Mucosa of descending colon (tissue), 3 donors: ENCODE data around the gene ZZZ3. TPM values are rescaled to one million over a fixed set of nuclear protein-coding genes. Genes with fewer than 3 reads are reported as not detected.

Experiments used
- ATAC-seq: fragments of 200-7000 bp; cut with Tn5 transposase; one replicate; pipeline ENCODE4 v1.9.1; 2020; ENCODE audit warnings: mild to moderate bottlenecking, moderate library complexity
- DNase-seq, 3 donors: peaks; one replicate each; pipeline ENCODE4 v3.0.0-alpha.2; 2020
- H3K36me3 ChIP-seq: fragments of 200-600 bp; one replicate; pipeline ENCODE4 v1.8.0; 2021; ENCODE audit warnings: low read depth, mild to moderate bottlenecking
- H3K4me1 ChIP-seq: fragments of 200-600 bp; one replicate; pipeline ENCODE4 v1.8.0; 2021; ENCODE audit warnings: low read depth, mild to moderate bottlenecking
- H3K4me3 ChIP-seq: fragments of 200-600 bp; one replicate; pipeline ENCODE4 v1.8.0; 2021; ENCODE audit warnings: mild to moderate bottlenecking
- H3K9me3 ChIP-seq: fragments of 200-600 bp; one replicate; pipeline ENCODE4 v1.8.0; 2021; ENCODE audit warnings: mild to moderate bottlenecking
- CTCF ChIP-seq: fragments of 200-600 bp; IDR thresholded peaks from one replicate; pipeline ENCODE4 v1.8.0; 2022; ENCODE audit warnings: antibody characterized with exemption, mild to moderate bottlenecking
- intact Hi-C, 2 donors: fragments of 100-400 bp; cut with DNase I in 1 of 2; cut with micrococcal nuclease in 1 of 2; formaldehyde crosslinking; loops; one replicate each; pipeline versions ENCODE4 v1.11.0 to v1.11.1; 2022; cut with DNase I, micrococcal nuclease
- total RNA-seq, 3 donors: library from RNA; stranded (reverse); fragmentation: NEBNext Ultra II Directional in 2 of 3; extraction: Animal tissue kit (Norgen Biotek cat#: 25700) in 2 of 3; gene quantifications; one replicate each; pipeline versions ENCODE4 v1.2.1 to v1.2.4, GENCODE V29; 2021 to 2023
- donor health status: DM: no; HTN: no; CAD: no; lungs with moderate emphysema.
- donor health status: DM: no; HTN: no; CAD: no.
- donor health status: DM: no; HTN: yes; CAD: no.

Gene ZZZ3
- total RNA-seq, 3 donors from 2014 or later = 29.8 to 58.2 (median 37.0) TPM

GRCh38 chr1:77668924-77669449, 13.5 kb downstream of the ZZZ3 start:
- no peak for TF ChIP-seq CTCF
- H3K36me3 ChIP-seq = no peaks in the 10 kb centered on the region
- no peaks in the 10 kb centered on the region for H3K9me3 ChIP-seq
- no peak for DNase-seq
- ATAC-seq = no peak
- no peak overlapping the region for H3K4me3 ChIP-seq
- intact Hi-C loops = no loop called here
- H3K4me1 ChIP-seq = peaks cover 8% of the 10 kb centered on the region

- no peak for DNase-seq
- Histone ChIP-seq H3K4me3 (no peak overlapping the region), H3K4me1 (peaks cover 8% of the 10 kb centered on the region), H3K9me3 (no peaks in the 10 kb centered on the region), H3K36me3 (no peaks in the 10 kb centered on the region)
- no peak for ATAC-seq
- intact Hi-C loops = no loop called here
- TF ChIP-seq CTCF = no peak
Measured at GRCh38 chr1:77664939-77665516, 17.4 kb downstream of the ZZZ3 start.

- Histone ChIP-seq H3K36me3 (no peaks in the 10 kb centered on the region), H3K4me1 (no peaks in the 10 kb centered on the region), H3K4me3 (no peak overlapping the region), H3K9me3 (no peaks in the 10 kb centered on the region)
- DNase-seq (no peak), ATAC-seq (no peak)
- intact Hi-C loops = no loop called here
- TF ChIP-seq CTCF = no peak
Measured at GRCh38 chr1:77661696-77662095, 20.8 kb downstream of the ZZZ3 start.

- H3K9me3 ChIP-seq = no peaks in the 10 kb centered on the region
- H3K36me3 ChIP-seq = no peaks in the 10 kb centered on the region
- H3K4me1 ChIP-seq = no peaks in the 10 kb centered on the region
- DNase-seq (no peak), ATAC-seq (no peak)
- intact Hi-C loops = no loop called here
- no peak overlapping the region for H3K4me3 ChIP-seq
- no peak for TF ChIP-seq CTCF
Measured at GRCh38 chr1:77659879-77660593, 22.4 kb downstream of the ZZZ3 start.

- ATAC-seq = no peak
- no peaks in the 10 kb centered on the region for H3K9me3 ChIP-seq
- no peak for TF ChIP-seq CTCF
- no peak for DNase-seq
- no peaks in the 10 kb centered on the region for H3K4me1 ChIP-seq
- H3K36me3 ChIP-seq = no peaks in the 10 kb centered on the region
- no peak overlapping the region for H3K4me3 ChIP-seq
- intact Hi-C loops = no loop called here
Measured at GRCh38 chr1:77658271-77658670, 24.2 kb downstream of the ZZZ3 start.
